ENCODE measurements around the gene RNASET2.

DNA sequence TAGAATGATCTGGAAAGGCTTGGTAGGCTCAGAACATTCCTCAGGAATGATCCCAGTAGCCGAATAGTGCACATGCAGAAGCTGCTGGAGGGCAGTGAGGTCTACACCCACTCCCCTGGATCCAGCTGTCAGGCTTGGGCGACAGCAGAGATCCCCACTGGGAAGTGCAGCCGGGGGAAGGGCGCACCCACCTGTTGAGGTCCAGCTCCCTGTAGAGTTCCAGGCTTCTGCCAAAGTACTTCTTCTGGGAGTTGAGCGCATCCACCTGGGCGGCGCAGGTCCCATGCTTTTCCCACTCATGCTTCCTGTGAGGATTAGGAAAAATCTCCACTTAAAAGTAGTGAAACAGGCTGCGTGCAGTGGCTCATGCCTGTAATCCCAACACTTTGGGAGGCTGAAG lies 17.6 kb downstream of the RNASET2 start:
- no peak for TF ChIP-seq LARP7 (IDR thresholded peaks at IDR 0.05)
- no peak for TF ChIP-seq REST (IDR thresholded peaks at IDR 0.05; ENCODE audit: low read depth, low read length)
- no peak for TF ChIP-seq CREM (IDR thresholded peaks at IDR 0.05; ENCODE audit: low read depth)
- TF ChIP-seq FOXM1 (IDR thresholded peaks at IDR 0.05; ENCODE audit: low read depth, low read length) = no peak
- TF ChIP-seq, protein P1, sequence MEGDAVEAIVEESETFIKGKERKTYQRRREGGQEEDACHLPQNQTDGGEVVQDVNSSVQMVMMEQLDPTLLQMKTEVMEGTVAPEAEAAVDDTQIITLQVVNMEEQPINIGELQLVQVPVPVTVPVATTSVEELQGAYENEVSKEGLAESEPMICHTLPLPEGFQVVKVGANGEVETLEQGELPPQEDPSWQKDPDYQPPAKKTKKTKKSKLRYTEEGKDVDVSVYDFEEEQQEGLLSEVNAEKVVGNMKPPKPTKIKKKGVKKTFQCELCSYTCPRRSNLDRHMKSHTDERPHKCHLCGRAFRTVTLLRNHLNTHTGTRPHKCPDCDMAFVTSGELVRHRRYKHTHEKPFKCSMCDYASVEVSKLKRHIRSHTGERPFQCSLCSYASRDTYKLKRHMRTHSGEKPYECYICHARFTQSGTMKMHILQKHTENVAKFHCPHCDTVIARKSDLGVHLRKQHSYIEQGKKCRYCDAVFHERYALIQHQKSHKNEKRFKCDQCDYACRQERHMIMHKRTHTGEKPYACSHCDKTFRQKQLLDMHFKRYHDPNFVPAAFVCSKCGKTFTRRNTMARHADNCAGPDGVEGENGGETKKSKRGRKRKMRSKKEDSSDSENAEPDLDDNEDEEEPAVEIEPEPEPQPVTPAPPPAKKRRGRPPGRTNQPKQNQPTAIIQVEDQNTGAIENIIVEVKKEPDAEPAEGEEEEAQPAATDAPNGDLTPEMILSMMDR (IDR thresholded peaks at IDR 0.05 in 2 of 3, conservative IDR thresholded peaks at IDR 0.05 in 1 of 3; ENCODE audit: control insufficient read depth in 2 of 3, extremely low read depth in 1 of 3, insufficient read depth in 1 of 3, low read depth in 3 of 3, low read length in 3 of 3) = no peak
- no peak for TF ChIP-seq ZBTB11 (CRISPR knock-in tag; IDR thresholded peaks at IDR 0.05)
- TF ChIP-seq CBX3 (IDR thresholded peaks at IDR 0.05; ENCODE audit: borderline replicate concordance, low read depth) = no peak
- TF ChIP-seq RELA (IDR thresholded peaks at IDR 0.05; ENCODE audit: borderline replicate concordance, partially characterized antibody) = no peak
- no peak for TF ChIP-seq PML (IDR thresholded peaks at IDR 0.05; ENCODE audit: low read length)
- TF ChIP-seq SRF (IDR thresholded peaks at IDR 0.05; ENCODE audit: low read depth in 2 of 2, low read length in 2 of 2) = no peak
- no peak for TF ChIP-seq TAF1 (IDR thresholded peaks at IDR 0.05; ENCODE audit: borderline replicate concordance, low read depth, low read length)

Measured in GM12878 (cell line).